Measurements from ENCODE around the gene CSMD2.

CSMD2 gene

GRCh38 chr1:33852711-33853110 lies 312.3 kb downstream of the CSMD2 start:
- no peak overlapping the region for H3K9ac ChIP-seq (ENCODE audit: low read depth in 1 of 2, low read length in 2 of 2)
- no peak overlapping the region for H3K27ac ChIP-seq (ENCODE audit: low read depth, low read length)
- no peaks in the 10 kb centered on the region for H3K4me1 ChIP-seq (ENCODE audit: control insufficient read depth in 1 of 2, insufficient read depth in 2 of 2, low read length in 2 of 2)
- H3K9me3 ChIP-seq (ENCODE audit: control insufficient read depth in 1 of 2, low read length in 2 of 2): no peaks in the 10 kb centered on the region
- no peaks in the 10 kb centered on the region for H3K36me3 ChIP-seq (ENCODE audit: control insufficient read depth in 1 of 2, insufficient read depth in 2 of 2, low read length in 2 of 2)
- peaks cover 3 to 5% of the 10 kb centered on the region in 2 donors for H3K27me3 ChIP-seq (ENCODE audit: control insufficient read depth in 1 of 2, insufficient read depth in 2 of 2, low read length in 2 of 2)
- no peak overlapping the region for H3K4me3 ChIP-seq (ENCODE audit: low read depth in 1 of 2, low read length in 2 of 2)

- no peaks in the 10 kb centered on the region for H3K4me1 ChIP-seq (ENCODE audit: control insufficient read depth in 1 of 2, insufficient read depth in 2 of 2, low read length in 2 of 2)
- no peaks in the 10 kb centered on the region for H3K9me3 ChIP-seq (ENCODE audit: control insufficient read depth in 1 of 2, low read length in 2 of 2)
- H3K36me3 ChIP-seq (ENCODE audit: control insufficient read depth in 1 of 2, insufficient read depth in 2 of 2, low read length in 2 of 2): no peaks in the 10 kb centered on the region
- no peak overlapping the region for H3K27ac ChIP-seq (ENCODE audit: low read depth, low read length)
- H3K4me3 ChIP-seq (ENCODE audit: low read depth in 1 of 2, low read length in 2 of 2): no peak overlapping the region
- peaks cover 3 to 5% of the 10 kb centered on the region in 2 donors for H3K27me3 ChIP-seq (ENCODE audit: control insufficient read depth in 1 of 2, insufficient read depth in 2 of 2, low read length in 2 of 2)
- H3K9ac ChIP-seq (ENCODE audit: low read depth in 1 of 2, low read length in 2 of 2): no peak overlapping the region
Measured at GRCh38 chr1:33850481-33850880, 314.5 kb downstream of the CSMD2 start.

- no peaks in the 10 kb centered on the region for H3K4me1 ChIP-seq (ENCODE audit: control insufficient read depth in 1 of 2, insufficient read depth in 2 of 2, low read length in 2 of 2)
- no peaks in the 10 kb centered on the region for H3K36me3 ChIP-seq (ENCODE audit: control insufficient read depth in 1 of 2, insufficient read depth in 2 of 2, low read length in 2 of 2)
- no peak overlapping the region for H3K4me3 ChIP-seq (ENCODE audit: low read depth in 1 of 2, low read length in 2 of 2)
- no peak overlapping the region for H3K27ac ChIP-seq (ENCODE audit: low read depth, low read length)
- H3K9me3 ChIP-seq (ENCODE audit: control insufficient read depth in 1 of 2, low read length in 2 of 2): no peaks in the 10 kb centered on the region
- no peak overlapping the region for H3K9ac ChIP-seq (ENCODE audit: low read depth in 1 of 2, low read length in 2 of 2)
- H3K27me3 ChIP-seq (ENCODE audit: control insufficient read depth in 1 of 2, insufficient read depth in 2 of 2, low read length in 2 of 2): peaks cover 3 to 5% of the 10 kb centered on the region in 2 donors
Measured at GRCh38 chr1:33849211-33849610, 315.8 kb downstream of the CSMD2 start.

GRCh38 chr1:33848205-33848937 lies 316.7 kb downstream of the CSMD2 start:
- H3K9ac ChIP-seq (ENCODE audit: low read depth in 1 of 2, low read length in 2 of 2): no peak overlapping the region

GRCh38 chr1:33846861-33847260 lies 318.2 kb downstream of the CSMD2 start:
- Histone ChIP-seq H3K27ac (ENCODE audit: low read depth, low read length) (no peak overlapping the region), H3K9ac (ENCODE audit: low read depth in 1 of 2, low read length in 2 of 2) (no peak overlapping the region), H3K9me3 (ENCODE audit: control insufficient read depth in 1 of 2, low read length in 2 of 2) (no peaks in the 10 kb centered on the region), H3K36me3 (ENCODE audit: control insufficient read depth in 1 of 2, insufficient read depth in 2 of 2, low read length in 2 of 2) (no peaks in the 10 kb centered on the region), H3K4me1 (ENCODE audit: control insufficient read depth in 1 of 2, insufficient read depth in 2 of 2, low read length in 2 of 2) (no peaks in the 10 kb centered on the region), H3K27me3 (ENCODE audit: control insufficient read depth in 1 of 2, insufficient read depth in 2 of 2, low read length in 2 of 2) (peaks cover 5 to 6% of the 10 kb centered on the region in 2 donors), H3K4me3 (ENCODE audit: low read depth in 1 of 2, low read length in 2 of 2) (no peak overlapping the region)

More at GRCh38 chr1:33848205-33848937, 316.7 kb downstream of the CSMD2 start:
- Histone ChIP-seq H3K27ac (ENCODE audit: low read depth, low read length) (no peak overlapping the region), H3K27me3 (ENCODE audit: control insufficient read depth in 1 of 2, insufficient read depth in 2 of 2, low read length in 2 of 2) (peaks cover 3 to 5% of the 10 kb centered on the region in 2 donors), H3K9me3 (ENCODE audit: control insufficient read depth in 1 of 2, low read length in 2 of 2) (no peaks in the 10 kb centered on the region), H3K36me3 (ENCODE audit: control insufficient read depth in 1 of 2, insufficient read depth in 2 of 2, low read length in 2 of 2) (no peaks in the 10 kb centered on the region), H3K4me1 (ENCODE audit: control insufficient read depth in 1 of 2, insufficient read depth in 2 of 2, low read length in 2 of 2) (no peaks in the 10 kb centered on the region), H3K4me3 (ENCODE audit: low read depth in 1 of 2, low read length in 2 of 2) (no peak overlapping the region)

- no peak overlapping the region for H3K4me3 ChIP-seq (ENCODE audit: low read depth in 1 of 2, low read length in 2 of 2)
- no peak overlapping the region for H3K9ac ChIP-seq (ENCODE audit: low read depth in 1 of 2, low read length in 2 of 2)
- H3K9me3 ChIP-seq (ENCODE audit: control insufficient read depth in 1 of 2, low read length in 2 of 2): no peaks in the 10 kb centered on the region
- no peaks in the 10 kb centered on the region for H3K36me3 ChIP-seq (ENCODE audit: control insufficient read depth in 1 of 2, insufficient read depth in 2 of 2, low read length in 2 of 2)
- H3K27ac ChIP-seq (ENCODE audit: low read depth, low read length): no peak overlapping the region
- no peaks in the 10 kb centered on the region for H3K4me1 ChIP-seq (ENCODE audit: control insufficient read depth in 1 of 2, insufficient read depth in 2 of 2, low read length in 2 of 2)
- peaks cover 0 to 2% of the 10 kb centered on the region in 2 donors for H3K27me3 ChIP-seq (ENCODE audit: control insufficient read depth in 1 of 2, insufficient read depth in 2 of 2, low read length in 2 of 2)
Measured at GRCh38 chr1:33844166-33844565, 320.9 kb downstream of the CSMD2 start.

- Histone ChIP-seq H3K27ac (ENCODE audit: low read depth, low read length) (no peak overlapping the region), H3K9me3 (ENCODE audit: control insufficient read depth in 1 of 2, low read length in 2 of 2) (no peaks in the 10 kb centered on the region), H3K4me3 (ENCODE audit: low read depth in 1 of 2, low read length in 2 of 2) (no peak overlapping the region), H3K9ac (ENCODE audit: low read depth in 1 of 2, low read length in 2 of 2) (no peak overlapping the region), H3K36me3 (ENCODE audit: control insufficient read depth in 1 of 2, insufficient read depth in 2 of 2, low read length in 2 of 2) (no peaks in the 10 kb centered on the region), H3K27me3 (ENCODE audit: control insufficient read depth in 1 of 2, insufficient read depth in 2 of 2, low read length in 2 of 2) (peaks cover 0 to 2% of the 10 kb centered on the region in 2 donors), H3K4me1 (ENCODE audit: control insufficient read depth in 1 of 2, insufficient read depth in 2 of 2, low read length in 2 of 2) (no peaks in the 10 kb centered on the region)
Measured at GRCh38 chr1:33842348-33842747, 322.7 kb downstream of the CSMD2 start.

GRCh38 chr1:33841494-33841893 lies 323.5 kb downstream of the CSMD2 start:
- Histone ChIP-seq H3K36me3 (ENCODE audit: control insufficient read depth in 1 of 2, insufficient read depth in 2 of 2, low read length in 2 of 2) (no peaks in the 10 kb centered on the region), H3K4me1 (ENCODE audit: control insufficient read depth in 1 of 2, insufficient read depth in 2 of 2, low read length in 2 of 2) (no peaks in the 10 kb centered on the region), H3K27ac (ENCODE audit: low read depth, low read length) (no peak overlapping the region), H3K27me3 (ENCODE audit: control insufficient read depth in 1 of 2, insufficient read depth in 2 of 2, low read length in 2 of 2) (peaks cover 0 to 2% of the 10 kb centered on the region in 2 donors), H3K9ac (ENCODE audit: low read depth in 1 of 2, low read length in 2 of 2) (no peak overlapping the region), H3K9me3 (ENCODE audit: control insufficient read depth in 1 of 2, low read length in 2 of 2) (no peaks in the 10 kb centered on the region), H3K4me3 (ENCODE audit: low read depth in 1 of 2, low read length in 2 of 2) (no peak overlapping the region)

GRCh38 chr1:33837635-33838034 lies 327.4 kb downstream of the CSMD2 start:
- Histone ChIP-seq H3K9ac (ENCODE audit: low read depth in 1 of 2, low read length in 2 of 2) (no peak overlapping the region), H3K4me1 (ENCODE audit: control insufficient read depth in 1 of 2, insufficient read depth in 2 of 2, low read length in 2 of 2) (no peaks in the 10 kb centered on the region), H3K27me3 (ENCODE audit: control insufficient read depth in 1 of 2, insufficient read depth in 2 of 2, low read length in 2 of 2) (peaks cover 0 to under 1% of the 10 kb centered on the region in 2 donors), H3K4me3 (ENCODE audit: low read depth in 1 of 2, low read length in 2 of 2) (no peak overlapping the region), H3K9me3 (ENCODE audit: control insufficient read depth in 1 of 2, low read length in 2 of 2) (no peaks in the 10 kb centered on the region), H3K27ac (ENCODE audit: low read depth, low read length) (no peak overlapping the region), H3K36me3 (ENCODE audit: control insufficient read depth in 1 of 2, insufficient read depth in 2 of 2, low read length in 2 of 2) (no peaks in the 10 kb centered on the region)

GRCh38 chr1:33836911-33837310 lies 328.1 kb downstream of the CSMD2 start:
- no peak overlapping the region for H3K4me3 ChIP-seq (ENCODE audit: low read depth in 1 of 2, low read length in 2 of 2)
- H3K9me3 ChIP-seq (ENCODE audit: control insufficient read depth in 1 of 2, low read length in 2 of 2): no peaks in the 10 kb centered on the region
- H3K36me3 ChIP-seq (ENCODE audit: control insufficient read depth in 1 of 2, insufficient read depth in 2 of 2, low read length in 2 of 2): no peaks in the 10 kb centered on the region
- no peak overlapping the region for H3K27ac ChIP-seq (ENCODE audit: low read depth, low read length)
- no peaks in the 10 kb centered on the region for H3K4me1 ChIP-seq (ENCODE audit: control insufficient read depth in 1 of 2, insufficient read depth in 2 of 2, low read length in 2 of 2)
- no peak overlapping the region for H3K9ac ChIP-seq (ENCODE audit: low read depth in 1 of 2, low read length in 2 of 2)
- H3K27me3 ChIP-seq (ENCODE audit: control insufficient read depth in 1 of 2, insufficient read depth in 2 of 2, low read length in 2 of 2): no peaks in the 10 kb centered on the region

All from duodenal mucosa (tissue), 2 donors.